H9 (cell line): ENCODE measurements around the gene ATP6V0A1. TPM values are rescaled to one million over a fixed set of nuclear protein-coding genes. Genes with fewer than 3 reads are reported as not detected.
"Not testable (repeated sequence)": the region's sequence is repeated elsewhere in the genome, so short reads cannot be mapped to it uniquely, and the experiment has no call there.

ENCODE experiments used
- DNase-seq: peaks from one replicate; pipeline ENCODE4 v3.0.0-alpha.2; 2017
- H2AFZ ChIP-seq: one replicate; pipeline ENCODE4 v1.6.1; 2013; ENCODE audit warnings: mild to moderate bottlenecking, low read length, control low read depth, moderate library complexity
- H2AK5ac ChIP-seq: 2 replicates; pipeline ENCODE4 v1.6.1; 2013; ENCODE audit warnings: low read length, control low read depth, mixed read lengths; ENCODE audit not compliant: insufficient read length
- H2BK120ac ChIP-seq: one replicate; pipeline ENCODE4 v1.6.1; 2013; ENCODE audit warnings: low read depth, mild to moderate bottlenecking, low read length, control low read depth, inconsistent platforms; ENCODE audit not compliant: poor library complexity, severe bottlenecking
- H2BK12ac ChIP-seq: 2 replicates; pipeline ENCODE4 v1.6.1; 2013; ENCODE audit warnings: low read length, control low read depth, mixed read lengths, low read depth; ENCODE audit not compliant: insufficient read length
- H2BK15ac ChIP-seq: 2 replicates; pipeline ENCODE4 v1.6.1; 2013; ENCODE audit warnings: low read depth, low read length, control low read depth
- H2BK20ac ChIP-seq: one replicate; pipeline ENCODE4 v1.6.1; 2013; ENCODE audit warnings: low read depth, mild to moderate bottlenecking, low read length, control low read depth, inconsistent platforms; ENCODE audit not compliant: poor library complexity, severe bottlenecking
- H2BK5ac ChIP-seq: 2 replicates; pipeline ENCODE4 v1.6.1; 2013; ENCODE audit warnings: low read length, control low read depth, mixed read lengths; ENCODE audit not compliant: insufficient read length
- H3K14ac ChIP-seq: 2 replicates; pipeline ENCODE4 v1.6.1; 2013; ENCODE audit warnings: low read length, control low read depth; ENCODE audit not compliant: insufficient read depth
- H3K18ac ChIP-seq: 2 replicates; pipeline ENCODE4 v1.6.1; 2013; ENCODE audit warnings: low read depth, mild to moderate bottlenecking, mixed read lengths, low read length, control low read depth; ENCODE audit not compliant: insufficient read length
- H3K23ac ChIP-seq: 2 replicates; pipeline ENCODE4 v1.6.1; 2013; ENCODE audit warnings: low read length, control low read depth, mixed read lengths, low read depth; ENCODE audit not compliant: insufficient read length
- H3K23me2 ChIP-seq: 2 replicates; pipeline ENCODE4 v1.6.1; 2013; ENCODE audit warnings: low read depth, mild to moderate bottlenecking, mixed read lengths, low read length, control low read depth; ENCODE audit not compliant: insufficient read length, poor library complexity, severe bottlenecking
- H3K27ac ChIP-seq: 2 replicates; pipeline ENCODE4 v1.5.1; 2013; ENCODE audit warnings: low read length, control low read depth, mixed read lengths, low read depth; ENCODE audit not compliant: insufficient read length
- H3K27me3 ChIP-seq: 2 replicates; pipeline ENCODE4 v1.6.1; 2013; ENCODE audit warnings: low read length, control low read depth, inconsistent platforms; ENCODE audit not compliant: insufficient read depth
- H3K4ac ChIP-seq: 2 replicates; pipeline ENCODE4 v1.6.1; 2013; ENCODE audit warnings: low read depth, mild to moderate bottlenecking, control low read depth, inconsistent platforms, low read length, moderate library complexity
- H3K4me1 ChIP-seq: 2 replicates; pipeline ENCODE4 v1.6.1; 2013; ENCODE audit warnings: low read length, control low read depth, inconsistent platforms; ENCODE audit not compliant: insufficient read depth
- H3K4me2 ChIP-seq: 2 replicates; pipeline ENCODE4 v1.6.1; 2013; ENCODE audit warnings: low read length, control low read depth, mixed read lengths; ENCODE audit not compliant: insufficient read length, insufficient read depth
- H3K56ac ChIP-seq: 2 replicates; pipeline ENCODE4 v1.6.1; 2013; ENCODE audit warnings: low read depth, mild to moderate bottlenecking, mixed read lengths, low read length, control low read depth; ENCODE audit not compliant: insufficient read length
- H3K79me1 ChIP-seq: 2 replicates; pipeline ENCODE4 v1.6.1; 2013; ENCODE audit warnings: low read depth, mild to moderate bottlenecking, moderate library complexity, low read length, control low read depth, inconsistent platforms; ENCODE audit not compliant: insufficient read depth, poor library complexity, severe bottlenecking
- H3K79me2 ChIP-seq: 2 replicates; pipeline ENCODE4 v1.6.1; 2013; ENCODE audit warnings: low read length, control low read depth, inconsistent platforms; ENCODE audit not compliant: insufficient read depth
- H3K9ac ChIP-seq: 2 replicates; pipeline ENCODE4 v1.6.1; 2013; ENCODE audit warnings: low read length, control low read depth, mixed read lengths; ENCODE audit not compliant: insufficient read length; ENCODE audit errors: extremely low read depth
- H3K9me3 ChIP-seq: one replicate; pipeline ENCODE4 v1.6.1; 2013; ENCODE audit warnings: low read depth, low read length, inconsistent platforms; ENCODE audit not compliant: control insufficient read depth
- H3T11ph ChIP-seq: one replicate; pipeline ENCODE4 v1.6.1; 2013; ENCODE audit warnings: mild to moderate bottlenecking, low read length, control low read depth, inconsistent platforms
- H4K20me1 ChIP-seq: one replicate; pipeline ENCODE4 v1.6.1; 2013; ENCODE audit not compliant: control insufficient read depth, insufficient read length, insufficient read depth
- H4K5ac ChIP-seq: 2 replicates; pipeline ENCODE4 v1.6.1; 2013; ENCODE audit warnings: low read depth, mild to moderate bottlenecking, mixed read lengths, low read length, control low read depth; ENCODE audit not compliant: insufficient read length
- H4K8ac ChIP-seq: replicated peaks from 2 replicates; pipeline ENCODE4 v1.6.1; 2013; ENCODE audit warnings: low read length, control low read depth, mixed read lengths, low read depth; ENCODE audit not compliant: insufficient read length
- H4K91ac ChIP-seq: 2 replicates; pipeline ENCODE4 v1.6.1; 2013; ENCODE audit warnings: low read depth, mild to moderate bottlenecking, moderate library complexity, mixed read lengths, low read length, control low read depth; ENCODE audit not compliant: insufficient read length
- H3K27ac Mint-ChIP-seq, 3 experiments: 2 replicates in 2 of 3; 3 replicates in 1 of 3; pipeline ENCODE4 v1.8.0; 2020 to 2021; ENCODE audit warnings: mixed read lengths in 3 of 3, mild to moderate bottlenecking in 1 of 3, moderate library complexity in 1 of 3
- H3K27me3 Mint-ChIP-seq: 2 replicates; pipeline ENCODE4 v1.8.0; 2021; ENCODE audit warnings: low read depth, mild to moderate bottlenecking, moderate library complexity, mixed read lengths
- H3K36me3 Mint-ChIP-seq, 3 experiments: 2 replicates in 2 of 3; 3 replicates in 1 of 3; pipeline ENCODE4 v1.8.0; 2020 to 2021; ENCODE audit warnings: low read depth in 3 of 3, mixed read lengths in 3 of 3; ENCODE audit not compliant: insufficient read depth in 1 of 3
- H3K4me1 Mint-ChIP-seq, 2 experiments: 2 replicates each; pipeline ENCODE4 v1.8.0; 2020; ENCODE audit warnings: mixed read lengths in 2 of 2
- H3K4me3 Mint-ChIP-seq, 2 experiments: 2 replicates in 1 of 2; 3 replicates in 1 of 2; pipeline ENCODE4 v1.8.0; 2020 to 2021; ENCODE audit warnings: mild to moderate bottlenecking in 2 of 2, mixed read lengths in 2 of 2, moderate library complexity in 1 of 2
- H3K9me3 Mint-ChIP-seq, 2 experiments: 2 replicates in 1 of 2; 3 replicates in 1 of 2; pipeline ENCODE4 v1.8.0; 2020; ENCODE audit warnings: mild to moderate bottlenecking in 2 of 2, mixed read lengths in 2 of 2, moderate library complexity in 1 of 2
- WGBS: extraction: QIAGEN DNeasy Blood & Tissue Kit; methylation state at CpG from one replicate; pipeline ENCODE4 v1.1.7; 2013; ENCODE audit warnings: missing lambda C conversion rate, low lambda C conversion rate, mixed read lengths; ENCODE audit not compliant: insufficient read length; ENCODE audit errors: extremely low coverage; 5-methylcytosine and 5-hydroxymethylcytosine counted together
- total RNA-seq: library from RNA; stranded (reverse); gene quantifications from 2 replicates; pipeline ENCODE4 v1.2.1, GENCODE V29; 2021
- TF ChIP-seq, protein P1 (sequence below): fragments of 200-600 bp; sonication (generic); conservative IDR thresholded peaks from 3 replicates; pipeline ENCODE4 v1.8.0; 2021; ENCODE audit warnings: antibody characterized with exemption, mild to moderate bottlenecking

The ATP6V0A1 gene
- total RNA-seq, 1 experiment from 2014 or later: 54.1 TPM

DNA sequence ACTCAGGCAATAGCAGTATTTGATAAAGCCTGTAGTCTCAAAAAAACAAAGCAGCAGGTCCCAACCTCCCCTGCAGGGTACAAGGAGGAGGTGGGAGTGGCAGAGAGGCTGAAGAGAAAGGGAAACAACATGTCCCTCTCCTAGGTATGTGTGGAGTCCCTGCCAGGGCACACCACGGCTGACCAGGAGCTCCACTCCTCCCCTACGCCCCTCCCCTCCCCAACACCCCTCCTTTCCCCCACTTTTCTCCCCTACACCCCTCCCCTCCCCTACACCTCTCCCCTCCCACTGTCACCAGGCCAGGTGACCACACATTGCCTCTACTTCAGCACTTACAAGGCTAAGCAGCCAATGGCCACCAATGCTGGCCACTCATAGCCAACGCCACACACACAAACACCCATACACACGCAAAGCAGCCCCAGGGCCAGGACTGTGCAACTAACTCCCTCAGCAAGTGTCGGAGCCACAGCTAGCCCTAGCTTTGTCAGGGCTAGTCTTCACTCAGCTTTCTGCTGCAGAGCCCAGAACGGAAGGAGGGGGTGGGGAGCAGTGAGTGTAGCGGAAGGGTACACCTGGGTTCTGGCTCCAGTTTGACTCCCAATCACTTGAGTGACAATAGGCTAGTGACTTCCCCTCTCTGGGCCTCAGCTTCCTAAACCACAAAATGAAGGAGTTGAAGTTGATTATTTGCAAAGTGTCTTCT is 43.8 kb upstream of the ATP6V0A1 start:
- no peak overlapping the region for H3K56ac ChIP-seq
- TF ChIP-seq, protein P1, sequence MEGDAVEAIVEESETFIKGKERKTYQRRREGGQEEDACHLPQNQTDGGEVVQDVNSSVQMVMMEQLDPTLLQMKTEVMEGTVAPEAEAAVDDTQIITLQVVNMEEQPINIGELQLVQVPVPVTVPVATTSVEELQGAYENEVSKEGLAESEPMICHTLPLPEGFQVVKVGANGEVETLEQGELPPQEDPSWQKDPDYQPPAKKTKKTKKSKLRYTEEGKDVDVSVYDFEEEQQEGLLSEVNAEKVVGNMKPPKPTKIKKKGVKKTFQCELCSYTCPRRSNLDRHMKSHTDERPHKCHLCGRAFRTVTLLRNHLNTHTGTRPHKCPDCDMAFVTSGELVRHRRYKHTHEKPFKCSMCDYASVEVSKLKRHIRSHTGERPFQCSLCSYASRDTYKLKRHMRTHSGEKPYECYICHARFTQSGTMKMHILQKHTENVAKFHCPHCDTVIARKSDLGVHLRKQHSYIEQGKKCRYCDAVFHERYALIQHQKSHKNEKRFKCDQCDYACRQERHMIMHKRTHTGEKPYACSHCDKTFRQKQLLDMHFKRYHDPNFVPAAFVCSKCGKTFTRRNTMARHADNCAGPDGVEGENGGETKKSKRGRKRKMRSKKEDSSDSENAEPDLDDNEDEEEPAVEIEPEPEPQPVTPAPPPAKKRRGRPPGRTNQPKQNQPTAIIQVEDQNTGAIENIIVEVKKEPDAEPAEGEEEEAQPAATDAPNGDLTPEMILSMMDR: no peak
- no peaks in the 10 kb centered on the region for H3K9me3 ChIP-seq
- H3K27me3 Mint-ChIP-seq: no peaks in the 10 kb centered on the region
- H4K20me1 ChIP-seq: no peaks in the 10 kb centered on the region
- no peak overlapping the region for H3T11ph ChIP-seq
- H2BK5ac ChIP-seq: no peak overlapping the region
- H3K79me2 ChIP-seq: no peaks in the 10 kb centered on the region
- no peak overlapping the region for H2BK12ac ChIP-seq
- no CpG with 5 or more reads among the region's 7 CpGs for WGBS
- H3K27me3 ChIP-seq: no peaks in the 10 kb centered on the region
- peak; percentile 44 for DNase-seq
- H3K9ac ChIP-seq: no peak overlapping the region
- H2AK5ac ChIP-seq: no peak overlapping the region
- H4K5ac ChIP-seq: no peak overlapping the region
- H4K91ac ChIP-seq: no peak overlapping the region
- no peak overlapping the region for H3K4ac ChIP-seq
- H3K27ac Mint-ChIP-seq: peak overlapping the region in 2 of 3 experiments; percentile 52 to 84; a peak in 3 of 7 replicates
- H3K23ac ChIP-seq: no peak overlapping the region
- peaks cover 12 to 20% of the 10 kb centered on the region in 2 experiments for H3K4me1 Mint-ChIP-seq
- no peak overlapping the region for H2BK120ac ChIP-seq
- no peaks in the 10 kb centered on the region for H3K9me3 Mint-ChIP-seq
- H3K18ac ChIP-seq: no peak overlapping the region
- H3K23me2 ChIP-seq: no peaks in the 10 kb centered on the region
- no peaks in the 10 kb centered on the region for H3K79me1 ChIP-seq
- no peak overlapping the region for H3K27ac ChIP-seq
- no peak overlapping the region for H2BK15ac ChIP-seq
- no peak overlapping the region for H4K8ac ChIP-seq
- peaks cover 4% of the 10 kb centered on the region; the same call in 1 of the 2 replicates for H3K4me1 ChIP-seq
- peak overlapping the region; percentile 12; the same call in 1 of the 2 replicates for H3K14ac ChIP-seq
- H3K4me2 ChIP-seq: no peak overlapping the region
- H2BK20ac ChIP-seq: no peak overlapping the region
- H3K4me3 Mint-ChIP-seq: peak overlapping the region in 1 of 2 experiments; percentile 8; a peak in 1 of 5 replicates
- no peak overlapping the region for H2AFZ ChIP-seq
- H3K36me3 Mint-ChIP-seq: peaks cover 0 to 9% (median 5%) of the 10 kb centered on the region in 3 experiments; a peak in 3 of 7 replicates

- not testable (repeated sequence) for DNase-seq, H2BK20ac ChIP-seq, H4K8ac ChIP-seq, H2AFZ ChIP-seq, H4K91ac ChIP-seq, H2AK5ac ChIP-seq, H3K9me3 ChIP-seq, H3K4me3 Mint-ChIP-seq, H4K5ac ChIP-seq, H3K4me2 ChIP-seq, H3K9ac ChIP-seq, H3K23ac ChIP-seq, H3T11ph ChIP-seq, H3K4ac ChIP-seq, H3K27me3 ChIP-seq, H3K36me3 Mint-ChIP-seq, H2BK120ac ChIP-seq, H3K79me1 ChIP-seq, H2BK5ac ChIP-seq, H2BK12ac ChIP-seq, H3K4me1 ChIP-seq, H2BK15ac ChIP-seq, H3K14ac ChIP-seq, H3K27ac ChIP-seq, H4K20me1 ChIP-seq, H3K56ac ChIP-seq, H3K79me2 ChIP-seq, H3K9me3 Mint-ChIP-seq, H3K18ac ChIP-seq, H3K27ac Mint-ChIP-seq
- Mint-ChIP-seq H3K27me3 (peaks cover 18% of the 10 kb centered on the region), H3K4me1 (peaks cover 30 to 34% of the 10 kb centered on the region in 2 experiments)
- peaks cover 17% of the 10 kb centered on the region for H3K23me2 ChIP-seq
- no CpG with 5 or more reads among the region's 5 CpGs for WGBS
Observed at GRCh38 chr17:42417981-42418380, 40.7 kb upstream of the ATP6V0A1 start.
